Right cardiac atrium (tissue), 5 donors: ENCODE results near the gene CFAP74. TPM values are rescaled to one million over a fixed set of nuclear protein-coding genes. Genes with fewer than 3 reads are reported as not detected.
A peak's percentile ranks its signal among the peaks of the same experiment; 100 is the strongest.

Source experiments
- ATAC-seq, 2 donors: fragments of 200-7000 bp; cut with Tn5 transposase; one replicate each; pipeline versions ENCODE4 v1.8.0 to v1.9.1; 2020; ENCODE audit warnings: moderate library complexity in 2 of 2, mild to moderate bottlenecking in 1 of 2
- DNase-seq, 3 donors: peaks; one replicate each; pipeline ENCODE4 v3.0.0-alpha.2; 2020
- H3K27ac ChIP-seq: one replicate; pipeline ENCODE4 v1.5.1; 2013; ENCODE audit warnings: mild to moderate bottlenecking, low read length, control low read depth, moderate library complexity
- H3K27me3 ChIP-seq: one replicate; pipeline ENCODE4 v1.6.1; 2013; ENCODE audit not compliant: control insufficient read depth, insufficient read depth
- H3K4me1 ChIP-seq: one replicate; pipeline ENCODE4 v1.6.1; 2013; ENCODE audit warnings: low read length; ENCODE audit not compliant: control insufficient read depth, insufficient read depth
- H3K4me3 ChIP-seq: one replicate; pipeline ENCODE4 v1.5.1; 2013; ENCODE audit warnings: low read length, control low read depth
- H3K9me3 ChIP-seq: one replicate; pipeline ENCODE4 v1.6.1; 2013; ENCODE audit warnings: low read length; ENCODE audit not compliant: control insufficient read depth
- WGBS: extraction: QIAGEN DNeasy Blood & Tissue Kit; methylation state at CpG from one replicate; pipeline ENCODE4 v1.1.7; 2013; 5-methylcytosine and 5-hydroxymethylcytosine counted together
- intact Hi-C, 4 donors: fragments of 100-400 bp; cut with DNase I; formaldehyde crosslinking; loops; one replicate each; pipeline versions ENCODE4 v1.11.0 to v1.14.0; 2022 to 2023
- polyA plus RNA-seq: library from polyadenylated mRNA; stranded (reverse); fragments of 200-250 nt; gene quantifications from one replicate; pipeline ENCODE4 v1.2.3, GENCODE V29; 2013
- total RNA-seq, 4 donors: library from RNA; stranded (reverse); fragmentation: NEBNext Ultra II Directional; extraction: Animal tissue kit (Norgen Biotek cat#: 25700); gene quantifications; one replicate each; pipeline ENCODE4 v1.2.1, GENCODE V29; 2021
- donor health status: healthy with polysubstance abuse.
- donor health status: DM: no; HTN: yes; CAD: no.
- donor health status: DM: no; HTN: no; CAD: no.
- donor health status: DM: no; HTN: yes; CAD: no; lungs with severe emphysema.
- donor health status: DM: yes; HTN: yes; CAD: no.

CFAP74 gene
- total and polyA plus RNA-seq, 5 donors: 0.11 TPM; not detected in 4

DNA sequence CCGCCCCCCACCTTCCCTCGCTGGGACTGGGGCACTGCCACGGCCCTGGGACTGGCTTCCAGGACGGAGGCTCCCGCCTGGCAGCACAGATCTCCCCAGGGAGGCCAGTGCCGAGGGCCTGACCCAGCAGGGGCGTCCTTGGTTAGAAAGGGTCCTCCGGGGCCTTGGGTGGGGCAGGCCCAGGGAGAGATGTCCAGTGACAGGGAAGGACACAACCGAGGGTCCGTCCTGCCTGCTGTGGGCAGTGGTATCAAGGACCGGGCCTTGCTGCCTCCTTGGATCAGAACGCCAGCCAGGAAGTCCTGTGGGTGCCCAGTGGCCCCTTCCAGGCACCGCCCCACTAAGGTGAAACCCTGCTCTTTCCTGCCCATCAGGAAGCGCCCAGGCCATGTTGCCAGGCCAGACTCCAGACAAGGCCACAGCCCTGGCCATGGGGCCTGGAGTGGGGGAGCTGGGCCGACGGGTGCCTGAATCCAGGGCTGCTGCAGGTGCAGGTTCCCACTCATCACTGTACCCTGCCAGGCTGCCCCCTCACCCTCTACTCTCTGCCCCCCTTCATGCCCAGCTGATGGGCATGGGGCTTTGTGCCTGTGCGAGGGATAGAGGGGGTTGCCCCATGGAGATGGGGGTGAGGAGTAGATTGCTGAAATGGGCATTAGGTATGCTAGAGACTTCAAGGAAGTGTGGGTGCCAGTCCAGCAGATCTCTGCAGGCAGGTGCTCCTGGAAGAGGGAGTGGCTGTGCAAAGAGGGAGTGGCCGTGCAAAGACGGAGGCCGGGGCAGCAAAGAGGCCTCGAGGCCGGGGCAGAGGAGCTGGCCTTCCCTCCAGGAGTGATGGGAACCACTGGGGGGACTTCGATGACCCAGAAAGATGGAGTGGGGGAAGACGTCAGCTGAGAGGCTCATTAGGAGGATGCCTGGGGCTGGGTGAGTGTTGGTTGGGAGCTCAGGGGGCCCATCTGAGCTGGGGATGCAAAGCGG, 44.5 kb upstream of the CFAP74 start:
- peak in 2 of 3 donors; percentile 46 to 54 for DNase-seq
- no peak for ATAC-seq
- H3K4me3 ChIP-seq: no peak overlapping the region
- no peak overlapping the region for H3K27ac ChIP-seq
- no peaks in the 10 kb centered on the region for H3K4me1 ChIP-seq
- WGBS: 77% methylated on average over 25 of the region's 25 CpGs
- no peaks in the 10 kb centered on the region for H3K27me3 ChIP-seq
- H3K9me3 ChIP-seq: no peaks in the 10 kb centered on the region
- intact Hi-C loops: loop anchor here in 3 of 4 donors (5.0 kb wide), 4 partner anchors 86 to 106 kb away; no protein-coding TSS in a partner anchor

DNA sequence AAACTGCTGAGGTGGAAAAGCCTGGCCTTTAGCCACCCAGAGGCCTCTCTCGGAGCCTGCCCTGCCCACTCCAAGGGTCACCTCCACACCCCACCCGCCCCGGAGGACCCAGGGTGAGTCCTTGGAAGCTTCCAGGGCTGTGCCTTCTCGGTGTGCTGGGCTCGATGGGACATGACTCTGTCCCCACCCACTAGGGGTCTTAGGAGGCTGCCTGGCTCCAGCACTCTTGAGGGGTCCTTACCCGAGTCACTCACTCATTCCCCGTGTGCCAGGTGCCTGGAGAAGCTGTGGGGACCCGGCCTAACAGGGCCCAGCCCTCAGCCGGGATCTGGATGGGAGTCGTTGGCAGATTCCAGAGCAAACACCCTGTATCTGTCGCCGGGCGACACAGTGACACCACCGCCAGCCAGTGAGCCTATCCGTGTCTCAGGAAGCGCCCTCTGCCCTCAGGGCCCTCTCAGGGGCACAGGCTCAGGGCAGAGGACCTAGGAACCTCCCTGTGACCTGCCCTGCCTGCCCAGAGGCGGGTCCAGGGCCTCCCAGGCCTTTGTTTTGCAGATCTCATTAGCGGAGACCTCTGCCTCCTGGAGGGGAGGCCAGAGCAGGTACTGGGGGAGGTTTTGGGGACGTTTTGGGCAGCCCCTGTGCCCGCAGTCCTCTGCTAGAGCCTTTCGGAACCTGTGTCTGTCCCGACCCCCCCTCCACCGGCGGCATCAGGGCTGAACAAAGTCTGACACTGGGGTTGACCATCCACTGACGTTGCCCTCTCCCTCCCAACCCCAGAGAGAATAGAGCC, 43.6 kb upstream of the CFAP74 start:
- WGBS: 66% methylated on average over 25 of the region's 25 CpGs
- Histone ChIP-seq H3K27ac (no peak overlapping the region), H3K27me3 (no peaks in the 10 kb centered on the region), H3K4me3 (no peak overlapping the region), H3K4me1 (no peaks in the 10 kb centered on the region), H3K9me3 (no peaks in the 10 kb centered on the region)
- intact Hi-C loops: loop anchor here in 3 of 4 donors (5.0 kb wide), 4 partner anchors 85 to 105 kb away; no protein-coding TSS in a partner anchor
- DNase-seq: peak in 2 of 3 donors; percentile 47 to 50
- ATAC-seq: no peak

DNA sequence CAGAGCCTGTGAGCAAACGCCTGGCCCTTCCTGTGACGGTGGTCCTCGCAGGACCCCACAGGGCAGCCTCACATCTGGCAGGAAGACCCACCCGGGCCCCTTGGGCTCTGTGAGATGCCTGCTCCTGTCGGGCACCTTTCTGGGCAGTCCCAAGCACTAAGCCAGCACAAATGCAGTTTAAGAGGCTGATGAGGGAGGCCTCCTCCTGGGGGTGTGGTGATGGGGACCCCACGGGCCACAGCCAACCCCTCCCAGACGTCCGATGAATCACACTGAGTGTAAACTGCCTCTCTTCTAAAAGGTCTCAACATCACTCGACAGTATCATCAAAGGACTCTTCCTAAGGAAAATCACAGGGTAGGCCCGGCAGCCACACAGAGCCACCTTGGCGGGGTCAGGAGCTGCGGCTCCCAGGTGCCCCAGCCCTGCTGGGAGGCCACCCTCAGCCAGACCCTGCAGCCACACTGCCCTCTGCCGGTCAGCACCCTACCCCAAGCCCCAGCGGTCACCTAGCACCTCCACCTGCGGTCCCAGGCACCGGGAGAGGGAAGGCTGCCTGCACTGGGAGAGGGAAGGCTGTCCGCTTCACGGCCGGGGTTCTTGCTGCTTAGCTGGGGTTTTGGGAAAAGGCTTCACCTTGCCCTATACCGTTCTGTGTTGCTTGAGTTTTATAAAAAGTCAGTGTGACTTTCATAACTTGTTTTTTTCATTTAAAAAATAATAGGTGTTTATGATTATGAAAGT, 42.8 kb upstream of the CFAP74 start:
- H3K27ac ChIP-seq: no peak overlapping the region
- DNase-seq (peak in 2 of 3 donors; percentile 75 to 76), ATAC-seq (peak; percentile 17 to 23)
- intact Hi-C loops: loop anchor here in 3 of 4 donors (5.0 kb wide), 4 partner anchors 84 to 104 kb away; no protein-coding TSS in a partner anchor
- H3K4me1 ChIP-seq: no peaks in the 10 kb centered on the region
- H3K4me3 ChIP-seq: no peak overlapping the region
- WGBS: 36% methylated on average over 20 of the region's 20 CpGs
- H3K9me3 ChIP-seq: no peaks in the 10 kb centered on the region
- H3K27me3 ChIP-seq: no peaks in the 10 kb centered on the region

DNA sequence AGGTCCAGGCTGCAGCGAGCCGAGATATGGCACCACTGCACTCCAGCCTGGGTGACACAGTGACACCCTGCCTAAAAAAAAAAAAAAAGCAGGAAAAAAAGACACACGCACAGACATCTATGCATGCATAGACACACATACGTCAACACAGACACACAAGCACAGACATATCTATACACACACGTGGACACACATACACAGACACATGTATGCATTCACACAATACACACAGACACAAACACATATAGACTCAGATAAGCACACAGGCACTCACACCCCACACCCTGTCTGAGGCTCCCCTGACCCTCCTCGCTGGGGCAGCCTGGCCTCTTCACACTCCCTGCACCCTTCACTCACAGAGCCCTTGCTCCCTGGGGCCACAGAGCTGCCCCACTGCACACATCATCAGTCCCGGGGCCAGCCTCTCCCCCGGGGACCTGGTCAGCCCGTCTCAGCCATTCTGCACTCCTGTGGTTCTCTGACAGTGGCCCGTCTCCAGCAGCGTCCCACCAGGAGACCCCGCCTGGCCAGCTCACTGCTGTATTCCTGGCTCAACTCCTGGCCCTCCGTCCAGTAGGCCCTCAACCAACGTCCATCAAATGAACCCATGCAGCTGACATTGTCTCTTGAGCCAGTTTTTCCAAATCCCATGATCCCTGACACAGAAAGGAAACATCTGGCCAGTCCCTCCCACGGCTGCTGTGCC, 42.0 kb upstream of the CFAP74 start:
- Histone ChIP-seq H3K9me3 (no peaks in the 10 kb centered on the region), H3K4me1 (no peaks in the 10 kb centered on the region), H3K27ac (no peak overlapping the region), H3K4me3 (no peak overlapping the region), H3K27me3 (no peaks in the 10 kb centered on the region)
- intact Hi-C loops: loop anchor here in 3 of 4 donors (5.0 kb wide), 4 partner anchors 83 to 103 kb away; no protein-coding TSS in a partner anchor
- ATAC-seq: no peak
- WGBS: 42% methylated on average over 15 of the region's 15 CpGs
- DNase-seq: peak in 2 of 3 donors; percentile 43 to 67

DNA sequence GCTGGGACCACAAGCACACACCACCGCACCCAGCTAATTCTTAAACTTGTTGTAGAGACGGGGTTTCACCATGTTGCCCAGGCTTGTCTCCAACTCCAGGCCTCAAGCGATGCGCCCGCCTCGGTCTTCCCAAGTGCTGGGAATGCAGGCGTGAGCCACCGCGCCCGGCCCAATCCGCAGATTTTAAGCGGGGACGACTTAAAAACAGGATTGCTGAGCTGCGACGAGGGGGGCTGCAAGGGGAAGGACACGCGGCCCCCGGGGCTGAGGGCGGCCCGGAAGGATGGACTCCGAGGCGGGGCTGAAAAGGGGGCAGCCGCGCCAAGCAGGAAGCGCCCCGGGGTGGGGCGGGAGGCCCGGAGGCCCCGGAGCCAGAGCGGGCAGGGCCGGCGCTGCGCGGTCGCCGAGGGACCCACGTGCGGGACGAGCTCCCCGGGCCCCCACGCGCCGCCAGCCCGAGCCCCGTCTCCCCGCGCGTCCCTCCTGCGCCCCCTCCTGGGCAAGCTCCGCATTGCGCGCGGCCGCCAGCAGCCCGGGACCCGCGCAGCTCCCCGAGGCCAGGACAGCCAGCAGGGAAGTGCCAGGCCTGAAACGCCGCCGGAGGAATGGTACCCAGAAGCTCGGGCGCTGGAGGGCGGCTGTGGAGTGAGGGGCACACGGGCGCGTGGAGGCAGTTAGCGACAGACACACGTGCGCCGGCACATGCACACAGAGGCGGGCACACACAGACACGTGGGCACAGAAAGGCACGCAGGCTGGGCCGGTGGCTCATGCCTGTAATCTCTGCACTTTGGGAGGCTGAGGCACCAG, 41.1 kb upstream of the CFAP74 start:
- H3K27me3 ChIP-seq: no peaks in the 10 kb centered on the region
- WGBS: 8% methylated on average over 75 of the region's 75 CpGs
- H3K27ac ChIP-seq: no peak overlapping the region
- no peaks in the 10 kb centered on the region for H3K4me1 ChIP-seq
- peak; percentile 72 to 91 (median 90) for DNase-seq
- H3K4me3 ChIP-seq: no peak overlapping the region
- no peaks in the 10 kb centered on the region for H3K9me3 ChIP-seq
- ATAC-seq: peak; percentile 69 to 71
- intact Hi-C loops: loop anchor here (5.0 kb wide), 4 partner anchors 82 to 102 kb away; no protein-coding TSS in a partner anchor

DNA sequence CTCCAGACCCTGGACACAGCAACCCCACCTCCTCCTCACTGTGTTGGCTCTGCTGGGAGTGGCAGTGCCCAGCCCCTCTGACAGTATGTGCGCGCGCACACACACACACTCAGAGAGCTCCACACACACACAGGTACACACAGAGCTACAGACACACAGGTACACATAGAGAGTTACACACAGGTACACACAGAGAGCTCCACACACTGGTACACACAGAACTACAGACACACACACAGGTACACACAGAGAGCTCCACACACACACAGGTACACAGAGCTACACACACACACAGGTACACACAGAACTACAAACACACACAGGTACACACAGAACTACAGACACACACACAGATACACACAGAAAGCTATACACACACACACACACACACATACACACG, 40.3 kb upstream of the CFAP74 start:
- no peak overlapping the region for H3K27ac ChIP-seq
- H3K4me3 ChIP-seq: no peak overlapping the region
- H3K4me1 ChIP-seq: no peaks in the 10 kb centered on the region
- WGBS: 95% methylated on average over 4 of the region's 4 CpGs
- intact Hi-C loops: loop anchor here in 1 of 4 donors (5.0 kb wide), 1 partner anchor 82 kb away; no protein-coding TSS in a partner anchor
- peak in 1 of 3 donors; percentile 4 for DNase-seq
- ATAC-seq: no peak
- no peaks in the 10 kb centered on the region for H3K9me3 ChIP-seq
- H3K27me3 ChIP-seq: no peaks in the 10 kb centered on the region

DNA sequence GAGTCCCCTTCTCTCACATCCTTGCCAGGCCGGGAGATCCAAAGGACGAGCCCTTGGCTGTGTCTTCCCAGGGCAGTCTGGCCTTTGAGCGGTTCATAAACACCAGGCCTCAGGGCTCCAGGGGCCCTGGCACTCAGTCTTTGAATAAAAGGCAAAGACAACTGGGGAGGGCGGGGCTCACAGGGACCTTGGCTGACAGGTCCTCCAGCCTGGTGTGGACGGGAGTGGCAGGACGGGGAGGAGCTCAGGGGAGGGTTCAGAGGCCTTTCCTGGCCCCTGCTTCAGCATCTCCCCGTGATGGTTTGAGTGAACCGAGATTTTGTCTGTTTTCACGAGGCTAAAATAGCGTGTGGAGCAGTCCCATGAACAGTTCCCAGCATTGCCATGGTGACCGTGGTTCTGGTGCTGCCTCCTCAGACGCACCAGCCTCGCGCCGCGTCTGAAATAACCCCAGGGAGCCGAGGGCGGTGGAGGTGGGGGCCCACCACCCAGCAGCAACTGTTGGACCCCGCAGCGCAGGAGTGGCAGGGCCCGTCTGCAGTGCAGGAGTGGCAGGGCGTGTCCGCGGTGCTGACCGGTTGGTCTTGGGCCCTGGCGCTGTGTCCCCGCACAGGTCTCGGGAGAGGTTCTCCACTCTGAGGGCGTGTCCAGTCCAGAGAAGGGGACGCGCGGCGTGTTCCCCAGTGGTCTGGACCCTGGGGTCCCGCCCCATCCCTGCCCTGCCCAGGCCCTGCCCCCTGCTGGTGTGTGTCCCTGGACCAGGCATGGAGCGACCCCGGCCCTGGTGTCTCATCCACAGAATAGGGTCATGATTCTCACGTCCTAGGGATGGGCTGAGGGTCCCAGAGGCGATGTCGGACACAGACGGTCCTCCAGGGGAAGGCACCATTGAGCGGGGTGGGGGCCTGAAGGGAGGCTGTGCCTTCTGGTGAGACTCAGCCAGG, 39.5 kb upstream of the CFAP74 start:
- WGBS: 78% methylated on average over 41 of the region's 41 CpGs
- DNase-seq: peak in 2 of 3 donors; percentile 45 to 59

DNA sequence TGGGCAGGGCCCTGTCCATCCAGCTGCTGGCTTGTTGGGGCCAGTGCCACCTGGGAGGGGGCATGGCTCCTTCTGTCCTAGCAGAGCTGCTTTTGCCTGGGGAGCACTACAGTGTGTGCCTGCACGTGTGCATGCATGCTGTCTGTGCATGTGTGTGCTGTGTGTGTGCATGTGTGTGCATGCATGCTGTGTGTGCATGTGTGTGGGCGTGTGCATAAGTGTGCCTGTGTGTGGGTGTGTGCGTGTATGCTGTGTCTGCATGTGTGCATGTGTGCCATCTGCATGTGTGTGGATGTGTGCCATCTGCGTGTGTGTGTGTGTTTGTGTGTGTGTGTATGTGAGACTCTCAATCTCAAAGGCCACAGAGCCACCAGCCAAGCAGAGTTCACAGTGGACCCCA, 38.3 kb upstream of the CFAP74 start:
- Histone ChIP-seq H3K9me3 (no peaks in the 10 kb centered on the region), H3K4me3 (no peak overlapping the region), H3K27me3 (no peaks in the 10 kb centered on the region), H3K27ac (no peak overlapping the region), H3K4me1 (no peaks in the 10 kb centered on the region)
- DNase-seq (peak in 1 of 3 donors; percentile 7), ATAC-seq (no peak)
- 81% methylated on average over 4 of the region's 4 CpGs for WGBS
- intact Hi-C loops: loop anchor here in 1 of 4 donors (5.0 kb wide), 1 partner anchor 80 kb away; no protein-coding TSS in a partner anchor

More for the DNA sequence above, 39.5 kb upstream of the CFAP74 start:
- no peak for ATAC-seq
- Histone ChIP-seq H3K4me3 (no peak overlapping the region), H3K4me1 (no peaks in the 10 kb centered on the region), H3K27me3 (no peaks in the 10 kb centered on the region), H3K27ac (no peak overlapping the region), H3K9me3 (no peaks in the 10 kb centered on the region)
- intact Hi-C loops: loop anchor here in 1 of 4 donors (5.0 kb wide), 1 partner anchor 81 kb away; no protein-coding TSS in a partner anchor
